K562 (cell line): Measurements from ENCODE around the gene STPG4.

Source experiments
- CBFB ChIP-seq: sonication (generic); formaldehyde crosslinking; IDR thresholded peaks from 2 replicates; pipeline ENCODE4 v1.4.0; 2020; ENCODE audit warnings: mild to moderate bottlenecking, missing genetic modification reagents
- CEBPB ChIP-seq: fragments of 450-650 bp; IDR thresholded peaks from 2 replicates; pipeline ENCODE4 v1.6.1; 2016; ENCODE audit warnings: missing genetic modification characterization, missing compliant biosample characterization
- CREB1 ChIP-seq, 2 experiments: sonication (generic) in 1 of 2; formaldehyde crosslinking in 1 of 2; IDR thresholded peaks; 2 replicates each; pipeline versions ENCODE4 v1.6.1 to v1.8.0; 2012 to 2022; ENCODE audit warnings: inconsistent platforms in 1 of 2, mild to moderate bottlenecking in 1 of 2, missing genetic modification reagents in 1 of 2, moderate library complexity in 1 of 2
- CTCF ChIP-seq, 3 experiments: IDR thresholded peaks in 2 of 3; conservative IDR thresholded peaks in 1 of 3; 2 replicates each; pipeline ENCODE4 v1.5.1; 2011 to 2012; ENCODE audit warnings: low read length in 3 of 3, mild to moderate bottlenecking in 3 of 3, control low read depth in 2 of 3, improper control_type of control experiment in 1 of 3, inconsistent platforms in 1 of 3, low read depth in 1 of 3, mixed read lengths in 1 of 3, moderate library complexity in 1 of 3; ENCODE audit not compliant: insufficient read depth in 2 of 3
- E2F4 ChIP-seq: sonication (generic); formaldehyde crosslinking; IDR thresholded peaks from 2 replicates; pipeline ENCODE4 v1.8.0; 2022; ENCODE audit warnings: mild to moderate bottlenecking, low read depth, missing genetic modification reagents
- NONO ChIP-seq, 2 experiments: fragments of 200-400 bp in 1 of 2; fragments of 450-650 bp in 1 of 2; formaldehyde crosslinking in 1 of 2; IDR thresholded peaks; 2 replicates each; pipeline ENCODE4 v1.6.1; 2017; ENCODE audit warnings: low read depth in 2 of 2, mild to moderate bottlenecking in 2 of 2, moderate library complexity in 2 of 2, low read length in 1 of 2
- NR2C2 ChIP-seq, 2 experiments: fragments of 200-800 bp in 1 of 2; sonication (Bioruptor generic) in 1 of 2; sonication (generic) in 1 of 2; formaldehyde crosslinking in 1 of 2; IDR thresholded peaks; 2 replicates each; pipeline versions ENCODE4 v1.6.1 to v1.8.0; 2016 to 2022; ENCODE audit warnings: mild to moderate bottlenecking in 1 of 2, missing compliant biosample characterization in 1 of 2, missing genetic modification characterization in 1 of 2, missing genetic modification reagents in 1 of 2
- RNF2 ChIP-seq: sonication (generic); IDR thresholded peaks from 2 replicates; pipeline ENCODE4 v1.6.1; 2016
- SAFB ChIP-seq: fragments of 200-400 bp; formaldehyde crosslinking; IDR thresholded peaks from 2 replicates; pipeline ENCODE4 v1.6.1; 2017; ENCODE audit warnings: low read depth, low read length, borderline replicate concordance
- ZC3H4 ChIP-seq: sonication (generic); formaldehyde crosslinking; IDR thresholded peaks from 2 replicates; pipeline ENCODE4 v1.9.0; 2021; ENCODE audit warnings: missing genetic modification reagents, borderline replicate concordance
- TF ChIP-seq, protein P1 (sequence below): fragments of 200-600 bp; sonication (generic); IDR thresholded peaks from one replicate; pipeline ENCODE4 v1.6.1; 2012; ENCODE audit warnings: mild to moderate bottlenecking, low read depth, low read length, inconsistent platforms
- TF ChIP-seq, protein P2 (sequence below): sonication (generic); formaldehyde crosslinking; IDR thresholded peaks from 2 replicates; pipeline ENCODE4 v1.8.1; 2022; ENCODE audit warnings: missing genetic modification reagents

DNA sequence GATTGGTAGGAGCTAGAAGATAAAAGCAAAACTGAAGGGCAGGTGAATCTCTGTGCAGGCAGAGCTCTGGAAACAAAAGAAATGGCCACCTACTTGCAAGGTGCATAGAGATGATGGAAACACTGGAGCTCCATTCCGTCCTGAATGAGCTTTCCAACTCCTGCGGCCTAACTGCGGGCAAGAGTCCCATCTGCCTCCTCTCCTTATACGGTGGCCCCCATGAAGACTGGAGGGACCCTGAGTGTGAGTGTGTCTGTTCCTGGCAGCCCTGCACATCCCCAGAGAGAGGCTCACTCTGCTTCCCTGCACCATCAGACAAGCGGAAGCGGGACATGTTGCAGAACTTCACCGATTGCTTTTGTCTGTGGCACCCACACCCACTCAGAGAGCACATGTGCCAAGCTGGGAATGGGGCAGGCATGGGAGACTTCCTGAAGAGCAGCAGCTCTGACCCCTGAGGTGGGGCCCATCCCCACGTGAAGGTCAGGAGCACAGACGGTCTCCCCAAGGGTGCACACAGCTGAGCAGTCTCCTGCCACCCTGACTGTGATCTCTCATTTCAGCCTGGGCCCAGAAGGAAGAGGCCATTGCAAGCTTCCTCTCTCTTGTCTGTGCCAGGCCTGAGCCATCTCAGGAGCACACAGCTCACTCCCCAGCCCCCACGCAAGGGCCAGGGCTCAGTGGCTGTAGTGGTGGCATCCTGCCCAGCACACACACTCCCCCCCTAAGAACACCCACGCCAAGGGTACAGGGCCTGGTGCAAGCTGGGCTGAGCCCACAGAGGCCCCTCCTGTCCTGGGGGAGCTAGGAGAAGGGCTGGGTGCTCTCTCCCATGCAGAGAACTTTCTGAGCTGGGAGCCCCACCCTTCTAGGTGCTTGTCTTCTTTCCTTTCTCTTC is 75.3 kb downstream of the STPG4 start:
- TF ChIP-seq NR2C2 (CRISPR knock-in tag; IDR thresholded peaks at IDR 0.05) (no peak), NR2C2 (tag; IDR thresholded peaks at IDR 0.05) (no peak), CEBPB (tag) (no peak), CTCF (IDR thresholded peaks at IDR 0.05 in 2 of 3, conservative IDR thresholded peaks at IDR 0.05 in 1 of 3; ENCODE audit: insufficient read depth in 2 of 3, low read depth in 1 of 3, low read length in 3 of 3) (no peak), SAFB (no peak), NONO (IDR thresholded peaks at IDR 0.05; ENCODE audit: low read depth in 2 of 2, low read length in 1 of 2) (no peak), E2F4 (no peak), CREB1 (IDR thresholded peaks at IDR 0.05) (no peak), CREB1 (CRISPR knock-in tag; IDR thresholded peaks at IDR 0.05) (no peak), RNF2 (no peak), ZC3H4 (CRISPR knock-in tag) (no peak), CBFB (no peak)
- TF ChIP-seq, protein P1, sequence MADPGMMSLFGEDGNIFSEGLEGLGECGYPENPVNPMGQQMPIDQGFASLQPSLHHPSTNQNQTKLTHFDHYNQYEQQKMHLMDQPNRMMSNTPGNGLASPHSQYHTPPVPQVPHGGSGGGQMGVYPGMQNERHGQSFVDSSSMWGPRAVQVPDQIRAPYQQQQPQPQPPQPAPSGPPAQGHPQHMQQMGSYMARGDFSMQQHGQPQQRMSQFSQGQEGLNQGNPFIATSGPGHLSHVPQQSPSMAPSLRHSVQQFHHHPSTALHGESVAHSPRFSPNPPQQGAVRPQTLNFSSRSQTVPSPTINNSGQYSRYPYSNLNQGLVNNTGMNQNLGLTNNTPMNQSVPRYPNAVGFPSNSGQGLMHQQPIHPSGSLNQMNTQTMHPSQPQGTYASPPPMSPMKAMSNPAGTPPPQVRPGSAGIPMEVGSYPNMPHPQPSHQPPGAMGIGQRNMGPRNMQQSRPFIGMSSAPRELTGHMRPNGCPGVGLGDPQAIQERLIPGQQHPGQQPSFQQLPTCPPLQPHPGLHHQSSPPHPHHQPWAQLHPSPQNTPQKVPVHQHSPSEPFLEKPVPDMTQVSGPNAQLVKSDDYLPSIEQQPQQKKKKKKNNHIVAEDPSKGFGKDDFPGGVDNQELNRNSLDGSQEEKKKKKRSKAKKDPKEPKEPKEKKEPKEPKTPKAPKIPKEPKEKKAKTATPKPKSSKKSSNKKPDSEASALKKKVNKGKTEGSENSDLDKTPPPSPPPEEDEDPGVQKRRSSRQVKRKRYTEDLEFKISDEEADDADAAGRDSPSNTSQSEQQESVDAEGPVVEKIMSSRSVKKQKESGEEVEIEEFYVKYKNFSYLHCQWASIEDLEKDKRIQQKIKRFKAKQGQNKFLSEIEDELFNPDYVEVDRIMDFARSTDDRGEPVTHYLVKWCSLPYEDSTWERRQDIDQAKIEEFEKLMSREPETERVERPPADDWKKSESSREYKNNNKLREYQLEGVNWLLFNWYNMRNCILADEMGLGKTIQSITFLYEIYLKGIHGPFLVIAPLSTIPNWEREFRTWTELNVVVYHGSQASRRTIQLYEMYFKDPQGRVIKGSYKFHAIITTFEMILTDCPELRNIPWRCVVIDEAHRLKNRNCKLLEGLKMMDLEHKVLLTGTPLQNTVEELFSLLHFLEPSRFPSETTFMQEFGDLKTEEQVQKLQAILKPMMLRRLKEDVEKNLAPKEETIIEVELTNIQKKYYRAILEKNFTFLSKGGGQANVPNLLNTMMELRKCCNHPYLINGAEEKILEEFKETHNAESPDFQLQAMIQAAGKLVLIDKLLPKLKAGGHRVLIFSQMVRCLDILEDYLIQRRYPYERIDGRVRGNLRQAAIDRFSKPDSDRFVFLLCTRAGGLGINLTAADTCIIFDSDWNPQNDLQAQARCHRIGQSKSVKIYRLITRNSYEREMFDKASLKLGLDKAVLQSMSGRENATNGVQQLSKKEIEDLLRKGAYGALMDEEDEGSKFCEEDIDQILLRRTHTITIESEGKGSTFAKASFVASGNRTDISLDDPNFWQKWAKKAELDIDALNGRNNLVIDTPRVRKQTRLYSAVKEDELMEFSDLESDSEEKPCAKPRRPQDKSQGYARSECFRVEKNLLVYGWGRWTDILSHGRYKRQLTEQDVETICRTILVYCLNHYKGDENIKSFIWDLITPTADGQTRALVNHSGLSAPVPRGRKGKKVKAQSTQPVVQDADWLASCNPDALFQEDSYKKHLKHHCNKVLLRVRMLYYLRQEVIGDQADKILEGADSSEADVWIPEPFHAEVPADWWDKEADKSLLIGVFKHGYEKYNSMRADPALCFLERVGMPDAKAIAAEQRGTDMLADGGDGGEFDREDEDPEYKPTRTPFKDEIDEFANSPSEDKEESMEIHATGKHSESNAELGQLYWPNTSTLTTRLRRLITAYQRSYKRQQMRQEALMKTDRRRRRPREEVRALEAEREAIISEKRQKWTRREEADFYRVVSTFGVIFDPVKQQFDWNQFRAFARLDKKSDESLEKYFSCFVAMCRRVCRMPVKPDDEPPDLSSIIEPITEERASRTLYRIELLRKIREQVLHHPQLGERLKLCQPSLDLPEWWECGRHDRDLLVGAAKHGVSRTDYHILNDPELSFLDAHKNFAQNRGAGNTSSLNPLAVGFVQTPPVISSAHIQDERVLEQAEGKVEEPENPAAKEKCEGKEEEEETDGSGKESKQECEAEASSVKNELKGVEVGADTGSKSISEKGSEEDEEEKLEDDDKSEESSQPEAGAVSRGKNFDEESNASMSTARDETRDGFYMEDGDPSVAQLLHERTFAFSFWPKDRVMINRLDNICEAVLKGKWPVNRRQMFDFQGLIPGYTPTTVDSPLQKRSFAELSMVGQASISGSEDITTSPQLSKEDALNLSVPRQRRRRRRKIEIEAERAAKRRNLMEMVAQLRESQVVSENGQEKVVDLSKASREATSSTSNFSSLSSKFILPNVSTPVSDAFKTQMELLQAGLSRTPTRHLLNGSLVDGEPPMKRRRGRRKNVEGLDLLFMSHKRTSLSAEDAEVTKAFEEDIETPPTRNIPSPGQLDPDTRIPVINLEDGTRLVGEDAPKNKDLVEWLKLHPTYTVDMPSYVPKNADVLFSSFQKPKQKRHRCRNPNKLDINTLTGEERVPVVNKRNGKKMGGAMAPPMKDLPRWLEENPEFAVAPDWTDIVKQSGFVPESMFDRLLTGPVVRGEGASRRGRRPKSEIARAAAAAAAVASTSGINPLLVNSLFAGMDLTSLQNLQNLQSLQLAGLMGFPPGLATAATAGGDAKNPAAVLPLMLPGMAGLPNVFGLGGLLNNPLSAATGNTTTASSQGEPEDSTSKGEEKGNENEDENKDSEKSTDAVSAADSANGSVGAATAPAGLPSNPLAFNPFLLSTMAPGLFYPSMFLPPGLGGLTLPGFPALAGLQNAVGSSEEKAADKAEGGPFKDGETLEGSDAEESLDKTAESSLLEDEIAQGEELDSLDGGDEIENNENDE: no peak
- TF ChIP-seq, protein P2, sequence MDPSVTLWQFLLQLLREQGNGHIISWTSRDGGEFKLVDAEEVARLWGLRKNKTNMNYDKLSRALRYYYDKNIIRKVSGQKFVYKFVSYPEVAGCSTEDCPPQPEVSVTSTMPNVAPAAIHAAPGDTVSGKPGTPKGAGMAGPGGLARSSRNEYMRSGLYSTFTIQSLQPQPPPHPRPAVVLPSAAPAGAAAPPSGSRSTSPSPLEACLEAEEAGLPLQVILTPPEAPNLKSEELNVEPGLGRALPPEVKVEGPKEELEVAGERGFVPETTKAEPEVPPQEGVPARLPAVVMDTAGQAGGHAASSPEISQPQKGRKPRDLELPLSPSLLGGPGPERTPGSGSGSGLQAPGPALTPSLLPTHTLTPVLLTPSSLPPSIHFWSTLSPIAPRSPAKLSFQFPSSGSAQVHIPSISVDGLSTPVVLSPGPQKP: no peak
